CD4-positive, alpha-beta T cell treated with Interleukin-4 for 4 hours (primary cell): ENCODE measurements around the gene WNK2.
"Not testable (repeated sequence)": the region's sequence is repeated elsewhere in the genome, so short reads cannot be mapped to it uniquely, and the experiment has no call there.

Source experiments
- DNase-seq: peaks from one replicate; pipeline ENCODE4 v3.0.0-alpha.2; 2020

WNK2 gene

DNA sequence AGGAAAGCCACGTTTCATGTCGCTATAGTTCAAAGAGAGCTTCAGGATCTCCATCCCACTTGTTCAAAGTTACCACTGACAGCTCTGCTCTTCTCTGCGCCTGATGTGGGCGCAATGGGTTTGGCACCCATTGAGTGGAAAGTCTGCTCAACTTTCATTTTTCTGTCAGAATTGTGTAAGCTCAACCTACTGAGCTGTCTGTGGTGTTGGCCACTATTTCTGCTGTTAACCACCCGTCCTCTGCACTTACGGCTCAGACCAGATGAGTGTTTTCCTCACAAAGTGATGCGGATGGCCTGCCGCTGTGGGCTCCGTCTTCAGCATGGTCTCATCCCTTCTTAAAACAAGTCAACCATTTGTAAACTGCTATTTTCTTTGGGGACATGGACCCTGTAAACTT is 131.2 kb downstream of the WNK2 start:
- no peak for DNase-seq

DNA sequence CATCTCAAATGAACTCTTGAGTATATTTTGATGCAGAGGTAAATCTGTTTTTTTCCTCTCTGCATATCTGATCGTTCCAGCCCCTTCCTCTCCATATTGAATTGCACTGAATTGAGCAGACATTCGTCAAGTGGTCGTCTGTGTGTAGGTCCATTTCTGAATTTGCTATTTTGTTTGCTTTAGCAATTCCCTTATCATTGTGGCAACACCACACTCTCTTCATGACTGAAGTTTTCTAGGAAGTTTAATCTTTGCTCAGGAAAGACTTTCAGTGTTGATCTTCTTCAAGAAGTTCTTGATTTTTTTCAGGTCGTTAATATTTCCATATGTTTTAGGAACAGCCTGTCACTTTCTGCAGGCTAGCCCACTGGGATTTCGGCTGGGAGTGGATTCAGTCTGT is 132.0 kb downstream of the WNK2 start:
- DNase-seq, result no peak

DNA sequence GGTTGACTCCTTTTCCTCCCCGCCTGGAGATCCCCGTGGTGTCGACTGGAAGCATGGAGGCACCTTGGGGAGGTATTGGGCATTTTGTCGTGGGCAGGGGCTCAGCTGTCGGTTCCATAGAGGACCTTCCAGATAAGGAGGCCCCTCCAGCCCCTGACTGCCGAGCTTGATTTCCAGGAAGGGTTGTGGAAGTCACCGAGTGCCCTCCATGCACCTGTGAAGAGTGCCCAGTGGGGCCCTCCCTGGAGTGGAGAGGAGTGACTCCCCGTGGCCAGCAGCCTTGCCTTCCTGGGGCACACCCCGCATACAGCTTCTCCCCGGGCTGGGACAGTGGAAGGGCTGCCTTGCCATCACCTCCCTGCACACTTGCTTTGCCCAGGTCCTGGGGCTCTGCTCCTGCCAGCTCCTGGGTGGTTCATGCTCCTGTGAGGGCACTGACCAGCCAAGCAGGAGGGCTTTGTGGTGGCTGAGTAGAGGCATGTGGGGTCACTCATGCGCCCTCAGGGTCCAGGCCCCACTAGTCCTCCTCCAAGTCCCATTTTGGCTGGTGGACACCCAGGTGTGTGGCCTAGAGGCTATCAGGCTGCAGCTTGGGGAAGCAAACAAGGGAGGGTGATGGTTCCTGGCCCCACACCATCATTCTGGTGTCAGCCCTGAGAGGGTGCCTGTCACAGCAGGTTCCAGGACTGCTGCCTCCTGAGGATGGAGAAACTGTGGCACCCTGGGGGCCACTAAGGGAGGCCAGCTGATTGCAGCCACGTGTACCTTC is 133.0 kb downstream of the WNK2 start:
- DNase-seq, result no peak

DNA sequence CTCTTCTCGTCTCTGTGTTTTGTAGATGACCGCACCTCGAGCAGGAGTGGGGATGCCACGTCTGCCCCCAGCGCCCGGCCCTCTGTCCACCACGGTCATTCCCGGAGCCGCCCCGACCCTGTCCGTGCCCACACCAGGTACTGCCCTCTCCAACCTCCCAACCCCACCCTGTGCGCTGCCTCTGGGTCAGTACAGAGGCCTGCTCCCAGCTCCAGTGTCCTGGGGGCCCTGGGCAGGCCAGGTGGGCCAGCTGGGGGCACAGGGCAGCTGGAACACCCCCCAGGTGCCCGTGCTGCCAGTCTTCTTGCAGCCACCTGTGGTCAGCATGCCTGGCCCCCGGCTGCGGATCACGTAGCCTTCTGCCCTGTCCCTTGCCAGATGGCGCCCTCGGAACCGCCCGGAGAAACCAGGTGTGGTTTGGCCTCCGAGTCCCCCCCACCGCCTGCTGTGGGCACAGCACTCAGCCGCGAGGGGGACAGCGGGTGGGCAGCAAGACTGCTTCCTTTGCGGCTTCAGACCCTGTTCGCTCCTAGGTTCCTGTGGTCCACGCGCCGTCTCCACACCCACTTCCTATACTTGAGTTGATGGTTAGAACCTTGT is 133.7 kb downstream of the WNK2 start:
- no peak for DNase-seq

DNA sequence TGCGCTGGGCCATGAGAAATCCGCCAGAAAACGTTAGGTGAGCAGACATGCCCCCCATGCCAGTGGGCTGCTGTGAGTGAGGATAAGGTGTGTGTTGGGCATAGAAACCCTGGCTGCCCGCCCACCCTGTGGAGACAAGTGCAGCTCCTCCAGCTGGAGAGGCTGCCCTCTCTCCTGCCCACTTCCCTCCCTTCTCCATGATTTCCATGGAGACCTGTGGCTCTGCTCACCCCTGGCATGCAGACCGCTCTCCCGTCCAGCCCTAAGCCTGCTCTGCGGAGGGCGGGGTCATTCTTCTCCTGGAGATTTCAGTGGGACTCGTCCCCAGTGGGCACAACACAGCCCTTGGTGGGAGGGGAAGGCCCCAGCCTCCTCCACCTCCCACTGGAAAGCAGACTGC is 134.5 kb downstream of the WNK2 start:
- DNase-seq, result no peak

DNA sequence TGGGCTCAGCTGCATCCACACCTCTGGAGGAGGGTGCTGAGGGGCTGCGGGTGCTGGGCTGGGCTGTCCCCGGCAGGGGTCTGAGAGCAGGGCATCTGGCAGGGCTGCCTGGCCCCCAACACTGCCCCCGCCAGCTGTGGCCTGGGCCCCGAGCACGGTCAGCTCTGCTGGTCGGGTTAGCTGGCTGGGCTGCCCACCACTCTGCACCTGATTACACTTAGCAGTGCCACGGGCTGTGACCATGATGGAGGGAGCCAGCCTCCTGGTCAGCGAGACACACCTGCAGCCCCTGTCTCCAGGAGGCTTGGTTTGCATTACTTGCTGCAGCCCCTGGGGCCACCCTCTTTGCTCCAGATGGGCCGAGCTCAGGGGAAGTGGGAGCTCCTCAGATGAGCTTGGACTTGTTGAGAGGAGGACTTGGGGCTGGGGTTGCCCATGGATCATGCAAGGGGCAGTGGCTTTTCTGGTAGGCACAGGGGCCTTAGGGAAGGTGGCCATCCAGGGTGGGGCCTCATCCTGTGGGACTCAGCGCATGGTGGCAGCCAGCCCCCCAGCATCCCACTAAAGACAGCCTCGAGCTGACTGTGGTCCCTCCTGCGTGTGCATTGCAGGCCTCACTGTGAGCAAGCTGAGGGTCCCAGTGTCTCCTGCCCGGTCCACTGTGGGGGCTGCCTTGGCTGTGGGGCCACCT is 135.5 kb downstream of the WNK2 start:
- no peak for DNase-seq

DNA sequence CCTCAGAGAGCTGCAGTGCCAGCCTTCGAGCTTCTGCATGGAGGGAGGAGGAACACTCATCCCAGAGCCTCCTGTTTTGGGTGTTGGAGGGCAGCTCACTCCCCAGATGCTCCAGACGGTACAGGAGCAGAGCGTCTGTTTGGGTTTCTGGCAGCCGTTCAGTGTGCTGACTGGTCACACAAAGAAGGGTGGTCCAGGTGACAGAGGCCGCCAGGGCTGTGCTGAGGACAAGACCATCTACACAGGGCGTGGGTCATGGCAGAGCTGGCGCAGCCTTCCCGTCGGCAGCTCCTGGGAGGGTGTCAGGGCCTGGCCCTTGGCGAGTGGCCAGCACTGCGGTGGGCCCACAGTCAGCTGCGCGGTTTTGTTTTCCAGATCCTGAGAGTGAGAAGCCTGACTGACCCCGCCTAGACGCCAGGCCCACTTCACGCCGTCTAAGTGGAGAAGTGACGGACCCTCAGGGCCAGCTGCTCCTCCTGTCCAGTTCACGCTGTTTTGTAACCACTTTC is 136.1 kb downstream of the WNK2 start:
- no peak for DNase-seq

DNA sequence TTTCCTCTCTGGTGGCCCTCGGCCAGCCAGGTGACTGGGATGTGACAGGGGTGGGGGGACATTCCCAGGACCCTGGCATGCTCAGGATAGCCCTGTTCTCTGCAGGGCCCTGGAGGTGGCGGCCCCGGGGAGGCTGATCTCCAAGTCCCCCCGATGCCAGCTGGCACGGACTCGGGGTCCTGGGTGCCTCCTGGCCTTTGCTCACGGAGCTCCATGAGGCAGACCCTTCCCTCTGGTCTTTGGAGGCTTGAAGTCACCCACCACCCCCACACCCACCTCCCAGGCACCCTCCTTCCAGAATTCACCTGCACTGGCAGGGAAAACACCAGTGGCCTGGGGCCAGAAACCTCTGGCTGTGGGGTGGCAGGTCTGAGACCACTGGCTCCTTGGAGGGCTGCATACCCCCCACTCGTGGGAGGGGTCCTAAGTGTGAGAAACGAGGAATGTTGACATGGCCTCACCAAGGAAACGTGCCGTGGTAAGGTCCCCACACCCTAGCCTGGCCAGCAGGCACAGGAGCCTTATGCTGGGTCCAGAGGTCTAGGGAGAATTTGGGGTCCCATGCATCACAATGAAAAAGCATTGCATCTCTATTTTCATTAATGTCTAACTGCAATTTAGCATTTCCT is 136.8 kb downstream of the WNK2 start:
- no peak for DNase-seq

DNA sequence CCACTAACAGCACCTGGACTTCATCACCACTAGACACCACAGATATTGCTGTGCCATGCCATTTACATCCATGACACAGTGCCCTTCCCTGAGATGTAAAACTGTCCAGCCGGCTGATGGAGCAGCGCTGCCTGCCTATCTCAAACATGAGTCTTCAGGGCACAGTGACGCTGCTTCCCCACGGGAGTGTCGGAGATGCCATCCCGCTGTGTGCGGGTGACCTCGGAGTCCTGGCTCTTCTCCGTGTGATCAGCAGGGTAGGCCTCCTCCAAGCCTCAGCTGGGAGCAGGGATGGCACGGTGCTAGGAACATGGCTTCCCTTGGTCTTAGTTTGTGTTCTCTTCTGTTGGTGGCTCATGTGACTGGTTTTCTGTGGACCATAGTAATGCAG is 137.3 kb downstream of the WNK2 start:
- no peak for DNase-seq

DNA sequence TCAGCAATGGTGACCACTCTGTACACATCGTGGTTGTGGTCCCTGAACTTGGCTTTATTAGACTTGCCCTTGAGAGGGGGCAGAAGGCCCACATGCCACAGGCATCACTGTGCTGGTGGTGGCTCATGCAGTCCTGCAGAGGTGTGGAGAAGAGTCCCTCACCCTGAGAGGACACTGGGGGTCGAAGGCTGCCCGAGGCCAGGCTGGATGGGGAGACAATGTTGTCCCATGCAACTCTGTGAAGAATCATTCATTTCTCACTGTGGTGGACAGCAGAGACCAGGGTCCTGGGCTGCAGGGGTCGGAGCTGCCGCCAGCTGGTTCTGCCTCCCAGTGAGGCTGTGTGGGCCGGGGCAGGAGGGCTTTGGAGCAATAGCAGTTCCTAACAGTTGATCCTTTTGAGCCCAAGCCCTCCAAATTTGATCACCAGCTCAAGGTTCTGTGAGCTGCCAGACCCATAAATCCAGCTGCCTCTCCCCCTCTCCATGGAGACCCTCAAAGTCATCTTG is 139.6 kb downstream of the WNK2 start:
- DNase-seq, result not testable (repeated sequence)

DNA sequence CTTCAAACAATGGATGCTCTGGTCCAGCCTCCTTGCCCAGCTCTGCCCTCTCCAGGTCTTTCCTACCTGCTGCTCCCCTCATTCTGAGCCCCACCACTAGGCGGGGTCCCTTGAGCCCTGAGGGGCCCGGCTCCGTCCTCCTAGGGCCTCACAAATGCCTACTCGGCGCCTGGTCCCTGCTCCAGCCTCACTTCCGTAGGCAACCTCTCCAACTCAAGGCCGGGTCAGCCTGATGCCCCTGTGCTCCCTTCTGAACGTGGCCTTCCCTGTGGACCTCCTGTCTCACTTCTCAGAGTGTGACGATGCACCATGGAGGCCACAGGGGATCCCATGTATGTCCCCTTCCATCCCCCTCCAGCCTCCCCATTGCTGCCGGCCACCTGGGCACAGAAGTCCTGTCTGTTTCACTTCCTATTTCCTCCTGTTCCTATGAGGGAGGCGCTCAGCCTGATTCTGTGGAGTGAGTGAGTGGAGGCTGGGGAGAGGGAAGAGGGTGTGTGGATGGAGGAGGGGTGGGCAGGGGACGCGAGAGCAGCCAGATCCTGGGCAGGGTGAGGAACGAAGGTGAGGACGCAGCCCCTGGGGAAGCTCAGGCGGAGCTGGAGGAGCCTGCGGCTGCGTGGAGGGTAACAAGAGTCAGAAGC is 140.4 kb downstream of the WNK2 start:
- no peak for DNase-seq

DNA sequence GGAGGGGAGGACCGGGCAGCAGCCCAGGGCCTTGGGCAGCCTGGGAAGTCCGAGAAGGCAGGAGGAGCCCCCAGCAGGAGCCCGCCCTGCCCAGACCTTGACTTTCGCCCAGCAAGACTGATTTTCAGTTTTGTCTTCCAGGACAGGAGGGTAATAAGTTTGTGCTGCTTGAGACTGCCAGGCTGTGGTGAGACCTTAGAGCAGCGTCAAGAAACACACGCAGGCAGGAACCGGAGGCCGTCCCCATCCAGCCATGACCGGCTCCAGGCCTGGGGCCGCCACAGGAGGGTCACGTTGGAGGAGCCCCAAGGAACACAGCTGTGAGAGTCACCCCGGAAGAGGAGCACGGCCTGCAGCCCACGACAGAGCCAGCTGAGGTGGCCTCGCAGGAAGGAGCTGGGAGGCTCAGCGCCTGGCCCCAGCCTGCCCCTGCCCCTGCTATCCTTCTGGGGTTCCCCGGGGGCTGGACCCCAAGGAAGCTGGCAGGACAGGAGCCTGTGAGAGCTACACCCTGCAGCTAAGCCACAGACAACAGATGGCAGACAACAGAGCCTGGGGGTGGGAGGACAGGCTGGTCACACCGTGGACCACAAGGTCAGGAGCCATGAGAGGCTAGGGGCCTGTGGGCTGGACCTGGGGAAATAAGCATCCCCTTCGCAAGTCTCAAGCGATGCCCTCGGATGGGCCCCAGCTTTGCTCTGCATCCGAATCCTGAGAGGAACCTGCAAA is 141.5 kb downstream of the WNK2 start:
- DNase-seq, result no peak

DNA sequence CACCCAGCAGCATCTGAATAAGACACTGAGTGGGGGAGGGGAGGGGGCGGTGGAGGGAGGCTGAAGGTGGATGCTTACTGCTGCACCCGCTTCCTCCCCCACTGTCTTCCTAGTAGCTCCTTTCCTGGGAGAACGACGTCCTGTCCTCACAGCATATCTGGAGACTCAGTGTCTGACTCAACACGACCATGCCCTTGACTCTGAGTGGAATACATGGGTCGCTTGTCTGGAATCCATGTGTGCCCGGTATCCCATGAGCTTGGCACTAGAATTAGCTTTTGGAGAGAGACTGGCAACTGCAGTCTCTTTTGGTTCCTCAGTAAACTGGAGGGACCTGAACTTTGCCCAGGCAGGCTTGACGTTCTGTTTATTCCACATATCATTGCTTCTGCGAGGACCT is 142.1 kb downstream of the WNK2 start:
- DNase-seq, result no peak

DNA sequence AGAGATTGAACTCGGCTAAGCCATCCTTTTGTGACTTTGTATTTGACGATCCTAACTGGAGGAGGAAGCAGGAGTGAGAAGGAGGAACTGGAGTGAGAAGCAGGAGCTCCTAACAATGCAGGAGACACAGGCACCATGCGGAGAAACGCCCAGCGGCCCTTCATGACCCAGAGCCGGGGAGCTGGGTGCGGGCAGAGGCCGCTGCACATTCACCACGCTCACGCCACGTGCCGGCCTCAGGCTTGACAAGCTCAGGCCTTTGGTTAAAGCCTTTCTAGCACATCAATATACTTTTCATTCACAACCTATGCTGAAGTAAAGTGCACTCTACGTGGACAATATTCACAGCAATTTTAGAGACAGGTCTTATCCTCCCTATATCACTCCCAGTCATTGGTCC is 142.7 kb downstream of the WNK2 start:
- DNase-seq, result no peak

DNA sequence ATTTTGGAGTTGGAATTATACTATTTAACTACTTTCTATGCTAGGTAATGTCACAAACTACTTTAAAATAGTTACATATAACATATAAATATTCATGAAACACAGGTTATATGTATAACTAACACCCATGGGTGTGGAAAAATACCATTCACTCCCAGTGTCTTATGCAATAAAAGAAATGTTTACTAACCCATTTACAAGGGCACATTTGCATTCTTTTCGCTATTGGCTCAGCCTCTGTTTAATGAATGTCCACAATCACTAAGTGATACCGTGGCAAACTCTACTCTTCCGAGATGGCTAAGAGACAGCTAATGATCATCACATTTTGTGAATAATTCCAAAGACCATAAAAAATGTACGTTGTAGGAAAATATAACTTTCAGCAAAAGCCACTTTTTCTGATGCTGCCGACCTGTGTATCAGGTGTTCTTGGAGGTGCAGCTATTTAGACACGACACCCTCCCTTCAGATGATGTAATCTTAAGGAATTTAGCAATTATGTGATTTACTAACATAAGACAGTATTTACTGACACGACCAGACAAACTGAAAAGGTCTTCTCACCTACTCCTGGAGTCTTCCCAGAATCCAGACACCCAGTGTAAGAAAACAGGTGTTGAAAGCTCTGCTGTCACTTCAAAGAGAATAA is 145.8 kb downstream of the WNK2 start:
- DNase-seq, result no peak

DNA sequence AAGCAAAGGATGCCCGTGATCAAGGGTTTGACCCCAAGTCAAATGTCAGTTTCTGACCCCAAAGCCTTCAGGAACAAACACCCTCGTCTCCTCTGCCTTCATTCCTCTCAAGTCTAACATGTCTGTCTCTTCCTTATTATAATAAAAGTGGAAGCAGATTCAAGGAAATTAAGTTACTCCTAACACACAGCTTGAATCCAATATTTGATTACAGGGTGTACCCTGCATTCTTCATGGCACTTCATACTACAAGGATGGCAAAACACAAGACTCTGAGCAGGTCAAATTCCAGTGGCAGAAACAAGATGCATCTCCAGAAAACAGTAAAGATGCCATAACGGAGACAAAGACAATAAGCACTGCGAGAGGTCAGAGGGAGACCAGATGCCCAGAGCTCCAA is 148.4 kb downstream of the WNK2 start:
- no peak for DNase-seq

DNA sequence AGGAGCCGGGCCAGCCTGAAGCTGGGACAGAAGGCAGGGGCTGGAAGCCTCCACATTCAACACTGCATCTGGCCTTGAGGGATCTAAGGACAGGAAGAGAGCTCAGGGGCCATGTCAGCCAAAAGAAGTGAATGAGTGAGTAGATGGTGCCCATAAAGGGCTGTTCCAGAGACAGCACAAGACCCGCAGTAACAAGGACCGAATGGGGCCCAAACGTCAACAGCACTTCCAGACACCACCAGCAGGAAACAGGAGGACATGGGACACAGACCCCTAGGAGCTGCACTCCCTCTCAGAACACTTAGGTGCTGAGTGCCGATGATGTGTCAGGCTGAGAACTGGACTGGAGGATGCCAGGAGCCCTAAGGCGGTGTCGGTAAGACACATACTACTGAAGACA is 152.8 kb downstream of the WNK2 start:
- DNase-seq, result no peak

DNA sequence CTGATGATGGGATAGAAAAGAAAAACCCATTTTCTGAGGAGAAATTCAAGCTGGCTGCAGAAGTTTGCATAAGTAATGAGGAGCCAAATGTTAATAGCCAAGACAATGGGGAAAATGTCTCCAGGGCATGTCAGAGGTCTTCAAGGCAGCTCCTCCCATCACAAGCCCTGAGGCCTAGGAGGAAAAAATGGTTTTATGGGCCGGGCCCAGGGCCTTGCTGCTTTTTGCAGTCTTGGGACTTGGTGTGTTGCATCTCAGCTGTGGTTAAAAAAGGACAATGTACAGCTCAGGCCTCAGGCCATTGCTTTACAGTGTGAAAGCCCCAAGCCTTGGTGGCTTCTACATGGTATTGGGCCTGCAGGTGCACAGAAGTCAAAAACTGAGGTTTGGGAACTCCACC is 154.3 kb downstream of the WNK2 start:
- DNase-seq, result not testable (repeated sequence)

DNA sequence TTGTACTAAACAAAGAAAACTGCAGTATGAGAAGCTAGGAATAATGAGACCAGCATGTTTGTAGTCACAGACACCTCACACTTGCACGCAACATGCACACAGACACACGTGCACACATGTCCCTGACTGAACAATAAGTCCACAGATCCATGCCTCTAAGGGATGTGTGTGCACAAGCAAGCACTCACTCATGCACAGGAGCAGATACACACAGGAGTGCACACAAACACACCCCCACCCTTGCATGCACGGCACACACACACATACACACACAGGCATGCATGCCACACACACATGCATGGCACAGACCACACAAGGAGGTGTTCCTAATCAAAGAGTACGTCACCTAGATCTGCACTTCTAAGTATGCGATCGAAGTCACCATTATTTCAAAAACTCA is 156.2 kb downstream of the WNK2 start:
- no peak for DNase-seq

DNA sequence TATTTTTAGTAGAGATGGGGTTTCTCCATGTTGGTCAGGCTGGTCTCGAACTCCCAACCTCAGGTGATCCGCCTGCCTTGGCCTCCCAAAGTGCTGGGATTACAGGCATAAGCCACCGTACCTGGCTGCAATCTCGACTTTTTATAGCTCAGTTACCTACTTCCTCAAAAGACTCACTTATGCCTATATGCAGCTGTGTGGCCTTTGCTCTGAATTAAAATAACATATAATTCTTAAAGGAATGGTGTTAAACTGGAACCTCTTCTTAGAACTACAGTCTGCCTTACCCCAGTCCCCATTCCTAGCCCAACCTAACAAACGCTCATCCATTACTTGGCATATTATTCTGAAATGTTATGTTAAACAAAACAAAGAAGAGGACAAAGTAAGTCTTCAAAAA is 157.9 kb downstream of the WNK2 start:
- DNase-seq, result not testable (repeated sequence)

DNA sequence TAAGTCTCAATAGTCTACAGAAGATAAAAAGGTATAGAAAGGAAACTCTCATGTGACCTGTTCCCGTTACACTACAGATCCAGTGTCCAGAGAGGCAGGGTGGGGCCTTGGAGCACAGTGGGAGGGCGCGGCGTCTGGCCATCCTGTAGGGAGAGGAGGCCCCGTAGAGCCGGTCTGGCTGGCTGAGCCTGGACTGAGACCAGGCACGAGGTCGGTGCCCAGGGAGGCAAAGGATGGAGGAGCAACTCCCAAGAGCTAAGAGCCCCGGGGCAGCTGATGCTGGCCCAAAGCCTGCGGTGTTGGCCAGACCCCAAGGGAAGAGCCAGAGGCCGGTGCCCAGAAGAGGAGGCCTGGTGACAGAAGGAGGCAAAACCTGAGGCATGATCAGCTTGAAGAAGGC is 158.5 kb downstream of the WNK2 start:
- not testable (repeated sequence) for DNase-seq

DNA sequence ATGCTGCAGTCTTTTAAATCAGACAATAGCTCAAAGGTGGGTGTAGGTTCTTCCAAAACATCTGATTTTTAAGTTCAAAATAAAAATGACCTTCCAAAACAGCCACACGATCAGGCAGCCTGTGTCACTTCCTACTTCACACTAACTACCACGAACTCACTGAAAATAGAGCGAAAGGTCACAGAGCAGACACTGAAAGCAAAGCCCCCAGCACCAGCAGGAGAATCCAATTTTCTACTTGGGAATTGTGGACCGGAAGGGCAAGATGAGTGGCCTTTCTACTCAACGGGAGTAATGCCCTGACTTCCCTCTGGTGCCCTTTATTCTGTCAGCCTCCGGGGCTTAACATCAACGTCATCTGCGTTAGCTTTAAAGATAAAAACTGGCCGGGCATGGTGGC is 159.7 kb downstream of the WNK2 start:
- no peak for DNase-seq
